Activated T-cell treated with anti-CD3 and anti-CD28 coated beads, Interleukin-2, amount 50 U/mL, for 24 hours (primary cell): ENCODE measurements around the gene PDE4C.

Source experiments
- DNase-seq: peaks from one replicate; pipeline ENCODE4 v3.0.0-alpha.2; 2020
- H3K27ac Mint-ChIP-seq: 2 replicates; pipeline ENCODE4 v1.8.0; 2020; ENCODE audit warnings: mild to moderate bottlenecking, mixed read lengths
- H3K27me3 Mint-ChIP-seq: 2 replicates; pipeline ENCODE4 v1.8.0; 2020; ENCODE audit warnings: mixed read lengths
- H3K36me3 Mint-ChIP-seq: 2 replicates; pipeline ENCODE4 v1.8.0; 2020; ENCODE audit warnings: low read depth, mixed read lengths
- H3K4me1 Mint-ChIP-seq: 2 replicates; pipeline ENCODE4 v1.8.0; 2020; ENCODE audit warnings: low read depth, mixed read lengths
- H3K4me3 Mint-ChIP-seq: 2 replicates; pipeline ENCODE4 v1.8.0; 2020; ENCODE audit warnings: mild to moderate bottlenecking, moderate library complexity, mixed read lengths
- H3K9me3 Mint-ChIP-seq: 2 replicates; pipeline ENCODE4 v1.8.0; 2020; ENCODE audit warnings: mixed read lengths

The PDE4C gene

DNA sequence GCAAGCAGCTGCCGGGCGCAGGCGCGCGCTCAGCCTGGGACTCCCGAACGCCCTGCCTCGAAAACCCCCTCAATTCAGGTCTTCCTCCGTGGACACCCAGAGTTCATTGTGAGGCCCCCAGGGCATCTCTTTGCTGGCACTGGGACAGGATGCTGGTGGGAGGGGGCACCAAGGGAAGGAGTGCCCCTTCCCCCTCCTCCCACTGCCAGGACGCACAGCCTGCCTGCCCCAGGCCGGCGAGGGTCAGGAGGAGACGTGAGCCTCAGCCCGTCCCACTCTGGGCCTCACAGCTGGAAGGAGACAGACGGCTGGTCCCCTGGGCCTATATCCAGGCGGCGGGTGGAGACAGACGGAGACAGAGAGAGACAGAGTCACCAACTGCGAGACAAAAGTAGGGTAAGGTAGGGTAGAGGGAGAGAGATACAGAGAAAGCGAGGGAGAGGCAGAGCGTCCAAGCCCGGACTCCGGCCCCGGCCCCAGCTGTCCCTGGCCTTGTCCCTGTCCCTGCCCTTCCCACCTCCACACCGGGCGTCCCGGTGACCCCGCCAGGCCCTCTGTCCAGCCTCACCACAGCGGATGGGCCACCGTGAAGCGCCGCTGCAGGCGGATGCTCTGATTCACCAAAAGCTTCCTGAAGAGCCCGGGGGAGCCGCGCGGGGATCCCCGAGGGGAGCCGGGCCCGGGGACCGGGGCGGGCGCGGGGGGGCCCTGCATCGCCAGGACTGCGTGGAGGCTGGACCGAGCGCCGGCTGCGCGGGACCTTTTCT, at the start of gene PDE4C:
TSS of gene PDE4C (minus strand) at position 737 of the 767 bp plus-strand sequence. CDS start at position 714, 23 bp downstream.
- DNase-seq: no peak
- H3K9me3 Mint-ChIP-seq: no peaks in the 10 kb centered on the region
- no peak within 1 kb of the TSS for H3K27ac Mint-ChIP-seq

DNA sequence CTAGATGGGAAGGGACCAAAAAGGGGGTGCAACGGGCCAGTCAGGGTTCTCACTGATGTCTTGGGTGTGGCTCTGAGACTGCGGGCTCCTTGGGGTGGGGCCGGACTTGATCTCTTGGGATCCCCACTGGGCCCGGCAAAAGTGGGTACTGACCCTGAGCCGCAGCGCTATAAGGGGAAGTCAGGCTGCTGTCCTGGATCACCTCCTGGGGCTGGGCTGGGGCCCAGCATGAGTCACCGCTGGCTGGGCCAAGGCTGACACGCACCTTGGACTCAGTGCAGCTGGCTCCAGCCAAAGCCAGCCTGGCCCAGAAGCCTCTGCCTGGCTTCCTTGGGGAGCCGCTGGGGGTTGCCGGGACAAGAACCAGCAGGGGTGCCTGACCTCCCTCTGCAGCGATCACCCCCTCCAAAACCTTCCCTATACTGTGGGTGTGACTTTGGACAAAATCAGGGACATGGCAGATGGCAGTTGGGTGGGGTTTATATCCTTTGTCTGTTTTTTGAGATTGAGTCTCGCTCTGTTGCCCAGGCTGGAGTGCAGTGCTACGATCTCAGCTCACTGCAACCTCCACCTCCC, 48.6 kb upstream of the PDE4C start:
- no peak overlapping the region for H3K4me3 Mint-ChIP-seq
- no peak for DNase-seq
- H3K27me3 Mint-ChIP-seq: no peaks in the 10 kb centered on the region
- no peaks in the 10 kb centered on the region for H3K9me3 Mint-ChIP-seq
- peaks cover 47% of the 10 kb centered on the region for H3K36me3 Mint-ChIP-seq
- peaks cover 35% of the 10 kb centered on the region for H3K4me1 Mint-ChIP-seq
- H3K27ac Mint-ChIP-seq: peak overlapping the region; percentile 82

More for the DNA sequence above, at the start of gene PDE4C:
- H3K4me3 Mint-ChIP-seq: peak within 1 kb of the TSS; percentile 74
- H3K27me3 Mint-ChIP-seq: peaks cover 80% of the 10 kb centered on the region
- no peaks in the 10 kb centered on the region for H3K36me3 Mint-ChIP-seq
- peaks cover 23% of the 10 kb centered on the region for H3K4me1 Mint-ChIP-seq

DNA sequence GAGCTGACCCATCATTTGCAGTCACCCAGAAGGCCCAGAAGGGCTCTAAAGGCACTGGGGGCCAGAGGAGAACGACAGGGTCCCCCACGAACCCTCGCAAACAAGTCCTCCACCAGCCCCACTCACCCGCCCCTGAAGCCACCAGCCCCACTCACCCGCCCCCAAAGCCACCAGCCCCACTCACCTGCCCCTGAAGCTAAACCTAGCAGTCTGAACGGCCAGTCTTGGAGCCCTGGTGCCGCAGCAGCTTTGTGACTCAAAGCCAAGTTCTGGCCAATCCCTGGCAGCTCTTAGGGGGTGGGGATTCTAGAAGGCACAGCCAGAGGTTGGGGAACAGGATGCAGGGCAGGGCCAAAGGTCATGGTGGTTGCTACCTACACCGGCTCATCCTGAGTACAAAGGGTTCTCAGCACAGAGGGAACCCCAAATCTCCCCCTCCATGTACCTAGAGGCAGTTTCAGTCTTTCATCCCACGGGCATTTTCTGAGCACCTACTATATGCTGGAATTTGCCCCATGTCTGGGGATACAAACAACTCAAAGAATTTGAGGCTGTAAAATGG, 48.1 kb upstream of the PDE4C start, which contains the start of gene IQCN:
TSS of gene IQCN (minus strand) at position 234 of the 562 bp plus-strand sequence. CDS start 4,974 bp downstream, outside the sequence.
- H3K27me3 Mint-ChIP-seq: no peaks in the 10 kb centered on the region
- H3K4me1 Mint-ChIP-seq: peaks cover 33% of the 10 kb centered on the region
- no peak for DNase-seq
- H3K4me3 Mint-ChIP-seq: no peak within 1 kb of the TSS
- peaks cover 41% of the 10 kb centered on the region for H3K36me3 Mint-ChIP-seq
- no peaks in the 10 kb centered on the region for H3K9me3 Mint-ChIP-seq
- peak within 1 kb of the TSS; percentile 82 for H3K27ac Mint-ChIP-seq

DNA sequence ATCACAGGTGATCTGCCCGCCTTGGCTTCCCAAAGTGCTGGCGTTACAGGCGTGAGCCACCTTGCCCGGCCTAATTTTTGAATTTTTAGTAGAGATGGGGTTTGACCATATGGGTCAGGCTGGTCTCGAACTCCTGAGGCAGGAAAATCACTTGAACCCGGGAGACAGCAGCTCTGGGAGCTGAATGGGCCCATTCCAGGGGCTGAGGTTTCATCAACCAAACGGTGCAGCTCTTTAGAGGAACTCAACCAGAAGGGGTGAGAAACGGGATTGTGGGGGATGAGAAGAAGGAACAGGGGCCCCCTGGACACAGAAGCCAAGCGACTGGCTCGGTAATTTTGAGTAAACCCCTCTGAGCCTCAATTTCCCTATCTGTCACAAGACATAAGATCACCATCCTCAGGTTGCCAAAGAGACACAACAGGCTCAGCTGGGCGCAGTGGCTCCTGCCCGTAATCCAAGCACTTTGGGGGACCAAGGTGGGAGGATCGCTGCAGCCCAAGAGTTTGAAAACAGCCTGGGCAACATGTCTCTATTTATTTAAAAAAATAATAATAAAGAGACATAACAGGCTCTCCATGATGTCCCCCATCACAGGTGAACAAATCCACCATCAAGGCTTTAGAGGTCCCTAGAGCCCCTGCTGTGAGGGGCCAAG, 47.5 kb upstream of the PDE4C start:
- no peak overlapping the region for H3K4me3 Mint-ChIP-seq
- H3K9me3 Mint-ChIP-seq: no peaks in the 10 kb centered on the region
- no peak for DNase-seq
- H3K27ac Mint-ChIP-seq: no peak overlapping the region
- peaks cover 27% of the 10 kb centered on the region for H3K4me1 Mint-ChIP-seq
- no peaks in the 10 kb centered on the region for H3K27me3 Mint-ChIP-seq
- peaks cover 37% of the 10 kb centered on the region for H3K36me3 Mint-ChIP-seq

DNA sequence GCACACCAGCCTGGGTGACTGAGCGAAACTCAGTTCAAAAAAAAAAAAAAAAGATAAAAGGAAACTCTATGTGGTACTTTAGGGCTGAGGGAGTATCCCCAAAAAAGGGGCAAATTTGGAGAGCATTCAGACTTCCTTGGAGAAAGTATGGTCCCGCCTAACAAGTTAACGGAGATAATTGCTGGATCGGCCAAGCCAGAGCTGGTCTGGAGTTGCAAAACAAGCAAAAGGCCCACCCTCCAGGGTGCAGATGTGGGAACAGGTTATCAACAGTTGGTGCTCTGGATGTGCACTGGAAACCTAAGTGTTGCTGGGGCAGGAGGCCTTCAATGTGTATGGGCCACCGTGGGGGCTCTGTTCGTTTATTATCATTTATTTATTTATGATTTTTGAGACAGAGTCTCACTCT, 45.2 kb upstream of the PDE4C start:
- peak overlapping the region; percentile 29 for H3K27ac Mint-ChIP-seq
- DNase-seq: no peak
- H3K27me3 Mint-ChIP-seq: no peaks in the 10 kb centered on the region
- peaks cover 18% of the 10 kb centered on the region for H3K4me1 Mint-ChIP-seq
- H3K4me3 Mint-ChIP-seq: no peak overlapping the region
- peaks cover 29% of the 10 kb centered on the region for H3K36me3 Mint-ChIP-seq
- H3K9me3 Mint-ChIP-seq: no peaks in the 10 kb centered on the region

DNA sequence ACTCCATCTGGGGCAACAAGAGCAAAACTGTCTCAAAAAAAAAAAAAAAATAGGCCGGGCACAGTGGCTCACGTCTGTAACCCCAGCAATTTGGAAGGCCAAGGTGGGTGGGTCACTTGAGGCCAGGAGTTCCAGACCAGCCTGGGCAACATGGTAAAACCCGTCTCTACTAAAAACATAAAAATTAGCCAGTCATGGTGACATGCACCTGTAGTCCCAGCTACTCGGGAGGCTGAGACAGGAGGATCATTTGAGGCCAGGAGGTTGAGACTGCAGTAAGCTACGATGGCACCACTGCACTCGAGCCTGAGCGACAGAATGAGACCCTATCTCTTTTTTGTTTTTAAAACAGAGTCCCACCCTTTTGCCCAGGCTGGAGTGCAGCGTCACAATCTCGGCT, 44.1 kb upstream of the PDE4C start:
- Mint-ChIP-seq H3K27ac (no peak overlapping the region), H3K4me3 (no peak overlapping the region), H3K27me3 (no peaks in the 10 kb centered on the region), H3K36me3 (peaks cover 26% of the 10 kb centered on the region), H3K9me3 (no peaks in the 10 kb centered on the region), H3K4me1 (peaks cover 11% of the 10 kb centered on the region)
- no peak for DNase-seq

DNA sequence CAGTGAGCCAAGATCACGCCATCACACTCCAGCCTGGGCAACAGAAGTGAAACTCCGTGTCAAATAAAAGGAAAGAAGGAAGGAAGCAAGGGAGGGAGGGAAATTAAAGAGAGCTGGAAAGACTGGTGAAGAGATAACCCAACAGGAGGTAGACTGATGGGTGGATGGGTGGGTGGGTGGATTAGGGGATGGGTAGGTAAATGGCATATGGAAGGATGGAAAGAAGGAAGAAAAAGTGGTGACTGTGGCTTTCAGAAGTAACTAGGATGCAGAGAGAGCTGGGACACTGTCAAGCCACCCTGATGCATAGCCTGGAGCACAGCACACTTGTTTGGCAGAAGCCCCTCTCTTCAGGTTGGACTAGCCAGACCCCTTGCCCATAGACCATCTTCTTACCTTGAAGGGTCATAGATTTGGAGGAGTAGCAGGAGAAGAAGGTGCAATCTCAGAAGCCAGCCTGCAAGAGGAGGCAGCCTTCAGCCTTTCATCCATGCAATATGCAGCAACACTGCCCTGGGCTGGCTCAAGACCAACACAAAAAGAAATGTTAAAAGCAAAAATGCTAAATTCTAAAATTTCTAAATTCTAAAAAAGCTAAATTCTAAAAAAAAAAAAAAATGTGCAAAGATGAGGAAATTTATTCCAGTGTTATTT, 43.0 kb upstream of the PDE4C start:
- H3K4me3 Mint-ChIP-seq: no peak overlapping the region
- H3K36me3 Mint-ChIP-seq: peaks cover 18% of the 10 kb centered on the region
- H3K27ac Mint-ChIP-seq: no peak overlapping the region
- H3K9me3 Mint-ChIP-seq: no peaks in the 10 kb centered on the region
- no peak for DNase-seq
- no peaks in the 10 kb centered on the region for H3K4me1 Mint-ChIP-seq
- H3K27me3 Mint-ChIP-seq: no peaks in the 10 kb centered on the region

DNA sequence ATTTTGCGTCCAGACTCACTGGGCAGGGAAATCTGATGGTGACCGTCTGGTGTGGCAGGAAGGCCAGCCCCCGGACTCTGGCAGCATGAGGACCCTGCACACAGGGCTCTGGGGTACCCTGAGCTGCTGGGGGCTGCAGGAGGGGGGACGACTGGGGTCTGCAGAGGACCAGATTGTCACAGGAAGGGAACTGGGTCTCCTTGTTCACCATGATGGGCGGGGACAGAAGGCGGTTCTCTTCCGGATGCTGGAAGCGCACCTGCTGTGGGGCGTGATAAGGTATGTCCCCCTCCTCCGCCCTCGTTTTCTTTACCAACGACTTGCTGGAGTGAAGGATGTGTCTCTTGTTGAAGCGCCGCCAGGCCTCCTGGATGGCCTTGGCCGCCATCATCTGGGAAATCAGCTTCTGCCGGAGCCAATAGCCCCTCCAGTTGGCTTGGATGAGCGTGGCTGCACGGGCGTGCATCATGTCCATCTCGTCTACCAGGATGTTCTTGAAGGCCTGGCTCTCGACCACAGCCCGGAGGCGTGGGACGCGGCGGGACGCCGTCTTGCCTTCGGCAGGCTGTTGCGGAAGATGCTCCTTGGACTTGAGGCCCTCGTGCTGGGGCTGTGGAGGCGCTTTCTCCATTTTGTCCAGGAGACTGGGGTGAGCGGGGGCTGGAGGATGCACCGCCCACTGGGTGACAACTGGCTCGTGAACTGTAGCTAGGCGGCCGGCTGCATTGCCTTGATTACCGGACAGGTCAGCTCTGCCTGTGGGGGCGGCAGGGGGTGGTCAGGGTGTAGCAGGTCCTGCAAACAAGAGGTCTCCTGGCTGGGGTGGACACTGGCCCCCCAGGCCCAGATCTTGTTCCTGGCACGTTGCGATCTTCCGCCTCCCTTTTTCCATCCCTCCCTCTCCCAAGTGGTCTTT, 40.8 kb upstream of the PDE4C start:
- DNase-seq: no peak
- H3K4me1 Mint-ChIP-seq: no peaks in the 10 kb centered on the region
- no peak overlapping the region for H3K4me3 Mint-ChIP-seq
- peaks cover 15% of the 10 kb centered on the region for H3K36me3 Mint-ChIP-seq
- no peaks in the 10 kb centered on the region for H3K9me3 Mint-ChIP-seq
- no peaks in the 10 kb centered on the region for H3K27me3 Mint-ChIP-seq
- H3K27ac Mint-ChIP-seq: no peak overlapping the region

DNA sequence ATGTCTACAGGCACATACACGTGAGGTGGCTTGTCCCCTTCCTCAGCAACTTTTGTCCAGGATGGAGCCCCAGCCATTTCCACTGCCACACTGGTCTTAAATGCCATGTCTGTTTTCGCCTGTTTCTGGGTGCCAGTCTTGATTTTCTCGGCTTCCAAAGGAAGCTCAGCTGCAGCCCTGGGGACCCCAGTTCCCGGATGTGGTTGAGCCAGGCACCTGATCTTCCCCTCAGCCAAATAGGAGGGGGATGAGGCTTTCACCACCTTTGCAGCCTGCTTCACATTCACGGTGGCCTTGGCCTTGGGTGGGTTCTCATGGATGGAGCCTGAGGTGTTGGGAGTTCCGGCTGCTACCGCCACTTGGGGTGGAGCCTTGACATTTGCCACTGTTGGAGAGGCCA, 39.3 kb upstream of the PDE4C start:
- H3K4me3 Mint-ChIP-seq: no peak overlapping the region
- peaks cover 15% of the 10 kb centered on the region for H3K36me3 Mint-ChIP-seq
- H3K27me3 Mint-ChIP-seq: no peaks in the 10 kb centered on the region
- no peak for DNase-seq
- no peak overlapping the region for H3K27ac Mint-ChIP-seq
- no peaks in the 10 kb centered on the region for H3K9me3 Mint-ChIP-seq
- no peaks in the 10 kb centered on the region for H3K4me1 Mint-ChIP-seq

DNA sequence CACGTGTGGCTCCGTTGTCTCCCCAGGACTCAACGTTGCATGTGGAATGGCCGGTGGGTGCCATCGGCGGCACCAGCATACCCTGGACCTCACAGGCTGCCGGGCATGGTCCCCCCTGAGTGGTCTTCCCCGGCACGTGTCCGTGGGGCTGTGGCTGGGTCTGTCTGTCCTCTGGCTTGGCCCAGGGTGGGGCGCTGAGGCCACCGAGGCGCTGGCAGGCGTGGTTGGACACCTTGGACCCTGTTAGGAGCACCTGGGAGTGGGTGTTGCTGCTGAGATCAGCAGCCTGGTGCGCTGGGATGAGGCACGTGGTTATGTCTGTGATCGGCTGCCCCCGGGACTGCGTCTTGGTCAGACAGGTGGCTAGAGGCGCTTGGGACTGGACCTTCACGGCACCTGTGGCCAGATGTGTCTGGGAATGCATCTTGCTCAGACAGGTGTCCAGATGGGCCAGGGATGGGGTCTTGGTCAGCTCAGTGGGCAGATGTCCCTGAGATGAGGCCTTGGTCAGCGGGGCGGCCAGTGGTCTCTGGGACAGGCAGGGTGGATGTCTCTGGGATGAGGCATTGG, 38.8 kb upstream of the PDE4C start:
- H3K4me1 Mint-ChIP-seq: no peaks in the 10 kb centered on the region
- H3K4me3 Mint-ChIP-seq: no peak overlapping the region
- peaks cover 15% of the 10 kb centered on the region for H3K36me3 Mint-ChIP-seq
- DNase-seq: no peak
- no peaks in the 10 kb centered on the region for H3K27me3 Mint-ChIP-seq
- no peak overlapping the region for H3K27ac Mint-ChIP-seq
- no peaks in the 10 kb centered on the region for H3K9me3 Mint-ChIP-seq

DNA sequence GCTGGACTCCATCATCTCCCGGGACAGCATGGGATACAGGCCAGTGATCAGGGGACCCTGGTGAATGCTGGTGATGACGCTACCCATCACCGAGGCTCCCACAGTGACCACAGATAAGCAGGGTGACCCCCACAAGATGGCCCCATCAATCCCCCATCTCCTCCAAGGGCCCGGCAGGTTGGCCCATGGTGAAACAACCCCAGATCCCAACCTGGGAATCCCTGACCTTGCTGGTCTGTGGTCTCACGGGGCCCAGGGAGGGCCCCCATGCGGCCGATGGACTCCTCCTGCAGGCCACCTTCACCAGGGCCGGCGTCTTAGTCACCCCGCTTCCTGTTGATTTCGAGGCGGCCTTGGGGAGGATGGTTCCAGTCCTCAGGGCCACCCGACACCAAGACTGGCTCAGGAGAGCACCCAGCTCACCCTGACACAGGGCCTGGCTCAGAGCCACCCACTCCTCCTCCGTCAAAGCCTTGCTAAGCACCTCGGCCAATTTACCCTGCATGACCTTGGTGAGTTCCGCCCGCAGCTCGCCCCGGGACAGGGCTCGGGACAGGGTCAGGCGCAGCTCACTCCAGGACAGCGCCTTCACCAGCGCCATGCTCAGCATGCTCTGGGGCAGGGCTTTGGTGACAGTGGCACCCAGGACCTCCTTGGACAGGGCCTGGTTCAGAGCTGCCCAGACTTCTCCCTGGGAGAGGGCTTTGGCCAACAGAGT, 38.1 kb upstream of the PDE4C start:
- no peak overlapping the region for H3K4me3 Mint-ChIP-seq
- H3K9me3 Mint-ChIP-seq: no peaks in the 10 kb centered on the region
- H3K36me3 Mint-ChIP-seq: peaks cover 15% of the 10 kb centered on the region
- H3K27ac Mint-ChIP-seq: no peak overlapping the region
- H3K27me3 Mint-ChIP-seq: no peaks in the 10 kb centered on the region
- no peaks in the 10 kb centered on the region for H3K4me1 Mint-ChIP-seq
- DNase-seq: no peak

DNA sequence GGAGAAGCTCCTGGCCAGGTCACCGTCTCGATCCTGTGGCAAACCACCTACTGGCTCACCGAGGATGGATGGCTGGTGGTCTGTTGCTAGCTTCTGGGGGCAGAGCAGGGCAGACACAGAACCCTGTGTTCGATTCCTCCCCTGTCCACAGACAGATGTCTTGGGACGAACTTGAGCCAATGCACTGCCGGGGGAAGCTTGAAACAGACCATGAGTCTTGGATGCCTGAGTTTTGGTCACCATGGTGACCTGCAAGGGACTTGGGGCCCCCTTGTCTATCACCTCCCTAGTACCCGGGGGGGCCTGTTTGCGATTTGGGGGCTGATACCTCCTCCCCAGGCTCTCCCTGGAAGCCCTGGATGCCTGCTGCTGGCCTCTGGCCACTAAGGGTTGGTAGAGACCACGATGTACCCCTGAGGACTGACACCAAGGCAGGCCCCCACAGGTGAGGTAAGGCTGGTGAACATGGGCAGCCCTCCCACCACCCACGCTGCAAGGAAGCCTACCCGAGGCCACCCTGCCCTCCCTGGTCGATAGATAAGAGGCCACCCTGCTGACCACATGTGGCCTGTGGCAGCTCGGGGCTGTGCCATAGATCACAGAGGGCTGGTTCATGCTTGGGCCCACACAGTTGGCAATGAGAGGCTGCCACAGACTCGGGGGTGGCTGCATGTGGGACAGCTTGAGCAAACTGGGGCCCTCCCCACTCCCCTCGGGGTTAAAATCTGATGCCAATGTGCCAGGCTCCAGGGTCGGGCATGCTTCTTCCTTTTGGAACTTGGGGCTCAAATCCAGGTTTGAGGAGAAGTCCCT, 37.3 kb upstream of the PDE4C start:
- no peaks in the 10 kb centered on the region for H3K27me3 Mint-ChIP-seq
- peaks cover 13% of the 10 kb centered on the region for H3K36me3 Mint-ChIP-seq
- no peaks in the 10 kb centered on the region for H3K4me1 Mint-ChIP-seq
- H3K4me3 Mint-ChIP-seq: no peak overlapping the region
- H3K9me3 Mint-ChIP-seq: no peaks in the 10 kb centered on the region
- H3K27ac Mint-ChIP-seq: no peak overlapping the region
- no peak for DNase-seq
